SU-DHL-6 (cell line): ENCODE measurements around the gene ASNSD1.

Experiments
- CTCF ChIP-seq: fragments of 200-600 bp; sonication (generic); IDR thresholded peaks from one replicate; pipeline ENCODE4 v1.5.1; 2017; ENCODE audit warnings: antibody characterized with exemption, mild to moderate bottlenecking, low read length, moderate library complexity; ENCODE audit not compliant: insufficient read depth, poor library complexity, severe bottlenecking
- EZH2phosphoT487 ChIP-seq: fragments of 200-600 bp; sonication (generic), shearing (Covaris generic); conservative IDR thresholded peaks from 2 replicates; pipeline ENCODE4 v1.6.1; 2018; ENCODE audit warnings: mild to moderate bottlenecking, antibody characterized with exemption, low read length, moderate library complexity, mixed read lengths

GRCh38 chr2:189681903-189682302 is 20.6 kb downstream of the ASNSD1 start:
- TF ChIP-seq CTCF = no peak
- no peak for TF ChIP-seq EZH2phosphoT487
